HCT116 (cell line): ENCODE measurements around the gene SLC35E2B.
"Not testable (repeated sequence)": the region's sequence is repeated elsewhere in the genome, so short reads cannot be mapped to it uniquely, and the experiment has no call there.

Experiments used
- EZH2 ChIP-seq: fragments of 200-600 bp; sonication (generic); IDR thresholded peaks from 2 replicates; pipeline ENCODE4 v1.6.1; 2017; ENCODE audit warnings: antibody characterized with exemption, mixed run types
- MAX ChIP-seq: IDR thresholded peaks from 2 replicates; pipeline ENCODE4 v1.6.1; 2012
- POLR2A ChIP-seq: IDR thresholded peaks from 2 replicates; pipeline ENCODE4 v1.7.0; 2011; ENCODE audit warnings: borderline replicate concordance; ENCODE audit not compliant: insufficient read depth, insufficient read length; ENCODE audit errors: extremely low read depth
- POLR2AphosphoS5 ChIP-seq: IDR thresholded peaks from 2 replicates; pipeline ENCODE4 v1.6.1; 2011; ENCODE audit warnings: mild to moderate bottlenecking, low read depth, low read length, moderate library complexity
- RAD21 ChIP-seq: IDR thresholded peaks from 2 replicates; pipeline ENCODE4 v1.6.1; 2012; ENCODE audit warnings: low read depth, mild to moderate bottlenecking
- SIN3A ChIP-seq: IDR thresholded peaks from 2 replicates; pipeline ENCODE4 v1.6.1; 2012; ENCODE audit warnings: low read depth
- YY1 ChIP-seq: IDR thresholded peaks from 2 replicates; pipeline ENCODE4 v1.6.1; 2011; ENCODE audit warnings: low read length, low read depth, moderate library complexity, mild to moderate bottlenecking; ENCODE audit not compliant: insufficient replicate concordance; ENCODE audit errors: extremely low read depth
- ZFX ChIP-seq: fragments of 450-650 bp; IDR thresholded peaks from 2 replicates; pipeline ENCODE4 v1.6.1; 2017
- TF ChIP-seq, protein P1 (sequence below), 3 experiments: fragments of 200-600 bp in 1 of 3; sonication (generic) in 1 of 3; IDR thresholded peaks in 2 of 3; conservative IDR thresholded peaks in 1 of 3; 2 replicates each; pipeline ENCODE4 v1.5.1; 2012 to 2017; ENCODE audit warnings: low read depth in 2 of 3, low read length in 2 of 3, antibody characterized with exemption in 1 of 3, borderline replicate concordance in 1 of 3, control low read depth in 1 of 3, mild to moderate bottlenecking in 1 of 3, mixed read lengths in 1 of 3, mixed run types in 1 of 3, moderate library complexity in 1 of 3; ENCODE audit not compliant: insufficient read depth in 1 of 3
- TF ChIP-seq, protein P2 (sequence below): IDR thresholded peaks from 2 replicates; pipeline ENCODE4 v1.6.1; 2011; ENCODE audit warnings: mild to moderate bottlenecking, low read length, moderate library complexity; ENCODE audit not compliant: insufficient replicate concordance; ENCODE audit errors: extremely low read depth
- TF ChIP-seq, protein P3 (sequence below): IDR thresholded peaks from 2 replicates; pipeline ENCODE4 v1.6.1; 2012; ENCODE audit warnings: low read depth

GRCh38 chr1:1729116-1729816 lies 36.7 kb upstream of the SLC35E2B start:
- TF ChIP-seq, protein P1, sequence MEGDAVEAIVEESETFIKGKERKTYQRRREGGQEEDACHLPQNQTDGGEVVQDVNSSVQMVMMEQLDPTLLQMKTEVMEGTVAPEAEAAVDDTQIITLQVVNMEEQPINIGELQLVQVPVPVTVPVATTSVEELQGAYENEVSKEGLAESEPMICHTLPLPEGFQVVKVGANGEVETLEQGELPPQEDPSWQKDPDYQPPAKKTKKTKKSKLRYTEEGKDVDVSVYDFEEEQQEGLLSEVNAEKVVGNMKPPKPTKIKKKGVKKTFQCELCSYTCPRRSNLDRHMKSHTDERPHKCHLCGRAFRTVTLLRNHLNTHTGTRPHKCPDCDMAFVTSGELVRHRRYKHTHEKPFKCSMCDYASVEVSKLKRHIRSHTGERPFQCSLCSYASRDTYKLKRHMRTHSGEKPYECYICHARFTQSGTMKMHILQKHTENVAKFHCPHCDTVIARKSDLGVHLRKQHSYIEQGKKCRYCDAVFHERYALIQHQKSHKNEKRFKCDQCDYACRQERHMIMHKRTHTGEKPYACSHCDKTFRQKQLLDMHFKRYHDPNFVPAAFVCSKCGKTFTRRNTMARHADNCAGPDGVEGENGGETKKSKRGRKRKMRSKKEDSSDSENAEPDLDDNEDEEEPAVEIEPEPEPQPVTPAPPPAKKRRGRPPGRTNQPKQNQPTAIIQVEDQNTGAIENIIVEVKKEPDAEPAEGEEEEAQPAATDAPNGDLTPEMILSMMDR (IDR thresholded peaks at IDR 0.05 in 2 of 3, conservative IDR thresholded peaks at IDR 0.05 in 1 of 3; ENCODE audit: borderline replicate concordance in 1 of 3, insufficient read depth in 1 of 3, low read depth in 2 of 3, low read length in 2 of 3): not testable (repeated sequence)
- not testable (repeated sequence) for TF ChIP-seq EZH2, YY1, MAX, RAD21, SIN3A, POLR2AphosphoS5, POLR2A, ZFX
- TF ChIP-seq, protein P2, sequence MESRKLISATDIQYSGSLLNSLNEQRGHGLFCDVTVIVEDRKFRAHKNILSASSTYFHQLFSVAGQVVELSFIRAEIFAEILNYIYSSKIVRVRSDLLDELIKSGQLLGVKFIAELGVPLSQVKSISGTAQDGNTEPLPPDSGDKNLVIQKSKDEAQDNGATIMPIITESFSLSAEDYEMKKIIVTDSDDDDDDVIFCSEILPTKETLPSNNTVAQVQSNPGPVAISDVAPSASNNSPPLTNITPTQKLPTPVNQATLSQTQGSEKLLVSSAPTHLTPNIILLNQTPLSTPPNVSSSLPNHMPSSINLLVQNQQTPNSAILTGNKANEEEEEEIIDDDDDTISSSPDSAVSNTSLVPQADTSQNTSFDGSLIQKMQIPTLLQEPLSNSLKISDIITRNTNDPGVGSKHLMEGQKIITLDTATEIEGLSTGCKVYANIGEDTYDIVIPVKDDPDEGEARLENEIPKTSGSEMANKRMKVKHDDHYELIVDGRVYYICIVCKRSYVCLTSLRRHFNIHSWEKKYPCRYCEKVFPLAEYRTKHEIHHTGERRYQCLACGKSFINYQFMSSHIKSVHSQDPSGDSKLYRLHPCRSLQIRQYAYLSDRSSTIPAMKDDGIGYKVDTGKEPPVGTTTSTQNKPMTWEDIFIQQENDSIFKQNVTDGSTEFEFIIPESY: not testable (repeated sequence)
- TF ChIP-seq, protein P3, sequence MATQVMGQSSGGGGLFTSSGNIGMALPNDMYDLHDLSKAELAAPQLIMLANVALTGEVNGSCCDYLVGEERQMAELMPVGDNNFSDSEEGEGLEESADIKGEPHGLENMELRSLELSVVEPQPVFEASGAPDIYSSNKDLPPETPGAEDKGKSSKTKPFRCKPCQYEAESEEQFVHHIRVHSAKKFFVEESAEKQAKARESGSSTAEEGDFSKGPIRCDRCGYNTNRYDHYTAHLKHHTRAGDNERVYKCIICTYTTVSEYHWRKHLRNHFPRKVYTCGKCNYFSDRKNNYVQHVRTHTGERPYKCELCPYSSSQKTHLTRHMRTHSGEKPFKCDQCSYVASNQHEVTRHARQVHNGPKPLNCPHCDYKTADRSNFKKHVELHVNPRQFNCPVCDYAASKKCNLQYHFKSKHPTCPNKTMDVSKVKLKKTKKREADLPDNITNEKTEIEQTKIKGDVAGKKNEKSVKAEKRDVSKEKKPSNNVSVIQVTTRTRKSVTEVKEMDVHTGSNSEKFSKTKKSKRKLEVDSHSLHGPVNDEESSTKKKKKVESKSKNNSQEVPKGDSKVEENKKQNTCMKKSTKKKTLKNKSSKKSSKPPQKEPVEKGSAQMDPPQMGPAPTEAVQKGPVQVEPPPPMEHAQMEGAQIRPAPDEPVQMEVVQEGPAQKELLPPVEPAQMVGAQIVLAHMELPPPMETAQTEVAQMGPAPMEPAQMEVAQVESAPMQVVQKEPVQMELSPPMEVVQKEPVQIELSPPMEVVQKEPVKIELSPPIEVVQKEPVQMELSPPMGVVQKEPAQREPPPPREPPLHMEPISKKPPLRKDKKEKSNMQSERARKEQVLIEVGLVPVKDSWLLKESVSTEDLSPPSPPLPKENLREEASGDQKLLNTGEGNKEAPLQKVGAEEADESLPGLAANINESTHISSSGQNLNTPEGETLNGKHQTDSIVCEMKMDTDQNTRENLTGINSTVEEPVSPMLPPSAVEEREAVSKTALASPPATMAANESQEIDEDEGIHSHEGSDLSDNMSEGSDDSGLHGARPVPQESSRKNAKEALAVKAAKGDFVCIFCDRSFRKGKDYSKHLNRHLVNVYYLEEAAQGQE: not testable (repeated sequence)
